NCI-H1694 (cell line): ENCODE results near the gene SLC39A9.

Experiments
- DNase-seq: peaks from one replicate; lab custom pipeline; 2025; lab: John Stamatoyannopoulos, UW

The SLC39A9 gene, protein sequence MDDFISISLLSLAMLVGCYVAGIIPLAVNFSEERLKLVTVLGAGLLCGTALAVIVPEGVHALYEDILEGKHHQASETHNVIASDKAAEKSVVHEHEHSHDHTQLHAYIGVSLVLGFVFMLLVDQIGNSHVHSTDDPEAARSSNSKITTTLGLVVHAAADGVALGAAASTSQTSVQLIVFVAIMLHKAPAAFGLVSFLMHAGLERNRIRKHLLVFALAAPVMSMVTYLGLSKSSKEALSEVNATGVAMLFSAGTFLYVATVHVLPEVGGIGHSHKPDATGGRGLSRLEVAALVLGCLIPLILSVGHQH

DNA sequence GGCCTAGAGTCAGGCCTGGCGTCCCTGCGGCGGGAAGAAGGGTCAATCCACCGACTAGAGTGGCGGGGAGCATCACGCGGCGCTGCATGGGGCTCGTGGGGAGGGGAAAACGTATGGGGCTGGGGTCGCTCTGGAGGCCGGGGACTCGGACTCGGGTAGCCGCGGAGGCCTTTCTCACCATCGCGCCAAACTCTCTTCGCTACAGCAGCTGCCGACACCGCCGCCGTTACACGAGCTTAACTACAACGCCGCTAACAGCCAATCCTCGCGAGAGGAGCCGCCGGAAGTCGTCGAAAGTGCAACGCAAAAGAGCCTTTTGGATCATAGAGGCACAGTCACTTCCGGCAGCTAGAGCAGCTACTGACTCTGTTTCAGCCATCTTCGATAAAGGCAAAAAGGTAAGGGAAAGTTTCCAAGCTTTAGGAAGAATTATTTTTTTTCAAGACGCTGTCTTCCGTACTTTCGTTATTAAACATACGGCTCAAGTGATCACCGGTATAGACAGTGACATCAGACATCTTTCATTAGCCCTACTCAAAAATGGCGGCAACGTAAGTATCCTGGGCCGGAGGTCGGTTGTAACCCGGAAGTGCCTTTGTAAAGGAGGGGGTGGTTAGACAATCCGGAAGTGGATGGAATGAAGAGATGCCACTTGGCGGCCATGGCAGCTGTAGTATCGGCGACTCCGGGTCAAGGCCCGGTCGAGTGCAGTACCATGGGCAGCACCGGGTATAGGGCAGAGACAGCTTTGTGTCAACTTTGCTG, at the start of gene SLC39A9, which contains the start of gene ERH:
Gene SLC39A9 (plus strand): TSS at position 640 of the 765 bp plus-strand sequence. CDS start 678 bp downstream, outside the sequence.
Gene ERH (minus strand): TSS at position 247 of the 765 bp plus-strand sequence. CDS start 66 bp downstream, at position 181.
- peak; percentile 99 for DNase-seq

DNA sequence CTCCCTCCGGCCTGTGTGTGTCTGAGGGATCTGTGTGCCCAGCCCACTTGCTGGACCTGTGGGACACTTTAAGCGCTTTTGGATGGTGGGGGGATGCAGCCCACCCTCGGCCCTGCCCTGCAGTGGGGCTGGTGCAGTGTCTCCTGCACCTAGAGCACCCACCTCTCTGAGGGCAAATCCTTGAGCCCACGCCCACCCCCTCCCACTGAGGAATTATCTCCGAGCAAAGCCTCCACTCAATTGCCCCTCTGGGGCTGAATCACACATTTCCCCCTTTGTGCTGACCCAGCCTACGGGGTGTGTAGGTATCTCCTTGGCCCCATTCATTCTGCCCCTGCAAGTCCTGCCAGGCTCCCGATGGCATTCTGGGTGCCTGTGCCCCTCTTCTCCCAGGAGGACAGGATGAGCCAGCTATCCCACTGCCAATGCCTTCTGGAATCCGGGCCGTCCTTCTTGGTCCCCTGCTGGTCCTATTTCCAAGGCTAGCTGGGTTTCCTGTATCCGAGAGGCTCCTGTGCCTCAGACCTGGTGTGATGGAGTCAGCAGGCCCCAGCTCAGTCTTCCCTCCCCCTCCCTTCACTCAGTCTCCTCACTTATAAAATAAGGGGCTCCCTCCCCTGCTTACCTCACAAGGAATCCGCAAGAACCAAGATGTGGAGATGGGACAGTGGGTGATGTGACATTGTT, 49.3 kb upstream of the SLC39A9 start:
- DNase-seq, result no peak

DNA sequence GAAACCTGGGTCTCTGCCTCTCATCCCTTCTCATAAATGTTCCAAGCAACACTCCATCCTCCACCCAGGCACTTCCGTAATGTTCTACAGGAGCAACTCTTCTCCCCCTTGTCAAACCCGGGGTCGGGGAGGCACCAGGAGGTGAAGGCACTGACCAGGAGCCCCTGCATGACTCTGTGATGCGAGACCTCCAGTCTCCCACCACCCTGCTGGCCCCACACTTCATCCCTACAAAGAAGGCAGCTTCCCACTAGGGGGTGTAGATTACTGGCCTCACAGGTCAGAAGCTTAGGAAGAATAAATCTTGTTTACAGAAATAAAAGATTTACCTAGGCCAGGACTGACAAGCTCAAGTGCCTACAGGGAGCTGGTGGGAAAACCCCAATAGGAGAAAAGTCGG, 47.6 kb upstream of the SLC39A9 start:
- no peak for DNase-seq

DNA sequence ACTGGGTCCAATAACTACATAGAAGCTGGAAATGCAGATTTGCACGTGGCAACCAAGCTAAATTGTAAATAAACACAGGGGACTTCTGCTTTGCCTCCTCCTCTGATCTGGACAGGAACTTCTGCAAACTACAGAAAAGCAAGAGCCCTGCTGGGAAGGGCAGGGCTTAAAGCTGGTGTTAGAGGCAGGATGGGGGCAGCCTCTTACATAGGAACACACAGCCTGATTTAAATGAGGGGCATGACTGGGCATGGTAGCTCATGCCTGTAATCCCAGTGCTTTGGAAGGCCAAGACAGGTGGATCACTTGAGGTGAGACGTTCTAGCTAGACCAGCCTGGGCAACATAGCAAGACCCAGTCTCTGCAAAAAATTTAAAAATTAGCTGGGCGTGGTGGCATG, 47.1 kb upstream of the SLC39A9 start:
- no peak for DNase-seq

- DNase-seq, result no peak
These were observed 46.6 kb upstream of the SLC39A9 start for GRCh38 chr14:69351911-69352310.

- DNase-seq, result no peak
These were observed 45.3 kb upstream of the SLC39A9 start for GRCh38 chr14:69353168-69353567.

DNA sequence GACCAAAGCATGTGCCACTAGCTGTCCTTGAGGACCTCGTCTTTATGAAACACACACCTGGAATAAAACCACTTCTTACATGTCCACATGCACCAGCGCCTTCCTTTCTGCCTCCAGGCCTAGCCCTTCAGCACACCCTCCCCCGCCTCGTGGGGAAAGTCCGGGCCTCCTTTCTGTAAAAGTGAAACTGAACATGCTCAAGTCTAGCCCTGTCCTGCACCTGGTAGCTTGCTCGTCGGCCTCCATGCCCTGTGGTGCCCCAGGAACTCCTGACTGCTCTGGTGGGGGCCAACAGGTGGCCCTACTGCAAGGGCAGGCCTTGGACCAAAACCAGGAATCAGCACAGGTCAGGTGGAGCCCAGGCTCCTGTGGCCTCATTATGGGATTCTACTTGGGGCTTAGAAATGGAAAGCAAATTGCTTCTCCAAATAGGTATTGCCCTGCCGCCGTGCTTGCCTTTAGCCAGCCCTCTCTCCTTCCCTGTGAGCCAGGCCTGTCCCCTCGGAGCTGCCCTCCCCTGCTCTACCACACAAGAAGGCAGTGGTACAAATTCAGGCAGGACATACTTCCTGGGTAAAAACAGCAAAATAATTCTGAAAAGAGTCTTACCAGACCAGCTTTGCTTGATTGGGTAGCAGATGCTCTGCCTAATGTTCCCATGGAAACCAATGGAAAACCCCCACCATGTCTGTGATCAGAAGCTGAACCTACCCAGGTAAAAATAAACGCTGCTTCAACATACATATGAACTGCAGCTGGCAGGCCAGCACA, 43.9 kb upstream of the SLC39A9 start:
- peak; percentile 29 for DNase-seq

GRCh38 chr14:69355154-69355597, 43.3 kb upstream of the SLC39A9 start:
- no peak for DNase-seq

- DNase-seq, result no peak
These were observed 42.7 kb upstream of the SLC39A9 start for GRCh38 chr14:69355607-69356281.

- DNase-seq, result no peak
These were observed 41.5 kb upstream of the SLC39A9 start for GRCh38 chr14:69356903-69357543.

GRCh38 chr14:69357544-69358200, 40.8 kb upstream of the SLC39A9 start:
- DNase-seq, result no peak

GRCh38 chr14:69358233-69358963, 40.1 kb upstream of the SLC39A9 start:
- DNase-seq, result no peak

- DNase-seq, result no peak
These were observed 39.5 kb upstream of the SLC39A9 start for GRCh38 chr14:69358966-69359365.

- DNase-seq, result peak; percentile 24
These were observed 37.9 kb upstream of the SLC39A9 start for GRCh38 chr14:69360438-69361108.

DNA sequence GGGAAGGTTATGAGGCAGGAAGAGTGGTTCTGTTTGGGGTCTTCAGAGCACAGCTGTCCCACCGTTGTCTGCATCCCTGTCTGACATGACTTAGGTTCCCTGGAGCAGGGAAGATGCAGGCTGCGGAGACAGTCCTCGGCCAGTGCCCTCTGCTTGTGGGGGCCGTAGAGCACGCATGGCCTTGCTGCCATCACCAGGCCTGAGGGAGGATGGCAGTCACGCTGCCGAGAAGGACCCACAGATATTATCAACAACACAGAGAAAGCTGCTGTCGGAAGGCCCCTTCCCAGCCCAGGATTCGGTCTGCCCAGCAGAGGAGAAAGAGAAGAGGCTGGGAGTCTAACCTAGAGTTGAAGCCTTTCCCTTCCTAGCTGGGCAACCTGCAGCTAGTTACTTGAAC, 35.4 kb upstream of the SLC39A9 start:
- no peak for DNase-seq

DNA sequence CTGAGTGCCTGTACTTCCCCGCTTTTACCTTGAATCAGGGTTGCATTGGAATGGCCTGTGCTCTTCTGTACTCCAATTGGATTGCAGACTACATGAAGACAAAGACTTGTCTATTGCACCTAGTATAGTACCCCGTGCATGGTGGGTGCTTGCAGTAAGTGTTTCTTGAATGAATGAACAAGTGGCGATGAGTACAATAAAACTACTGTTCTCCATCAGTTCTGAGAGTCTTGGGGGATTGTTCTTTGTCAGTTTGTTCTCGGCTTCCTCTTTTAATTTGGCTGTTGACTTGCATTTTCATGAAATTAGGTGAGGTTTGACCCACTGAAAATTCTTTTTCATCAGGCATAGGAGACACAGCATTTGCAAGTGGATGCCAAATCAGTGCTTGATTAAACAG, 34.5 kb upstream of the SLC39A9 start:
- no peak for DNase-seq

GRCh38 chr14:69364378-69364777, 34.1 kb upstream of the SLC39A9 start:
- DNase-seq, result no peak

GRCh38 chr14:69366069-69366468, 32.4 kb upstream of the SLC39A9 start:
- no peak for DNase-seq

- DNase-seq, result no peak
These were observed 31.7 kb upstream of the SLC39A9 start for GRCh38 chr14:69366761-69367160.
